Measurements from ENCODE around the gene FAM89B.
A peak's percentile ranks its signal among the peaks of the same experiment; 100 is the strongest.

GRCh38 chr11:65575568-65576231 lies 3.4 kb downstream of the FAM89B start, which contains the start of gene EHBP1L1:
- TF ChIP-seq CTCF (IDR thresholded peaks at IDR 0.05 in 4 of 5, conservative IDR thresholded peaks at IDR 0.05 in 1 of 5): no peak
- peak; percentile 82 to 85 for TF ChIP-seq POLR2A (IDR thresholded peaks at IDR 0.05)

Data from gastrocnemius medialis (tissue), 4 donors.